Measurements from ENCODE around the gene RAB11FIP4. TPM values are rescaled to one million over a fixed set of nuclear protein-coding genes. Genes with fewer than 3 reads are reported as not detected.
A peak's percentile ranks its signal among the peaks of the same experiment; 100 is the strongest.

RAB11FIP4 gene
- total and polyA plus RNA-seq, 2 experiments from 2014 or later = 0.22 to 0.40 TPM

DNA sequence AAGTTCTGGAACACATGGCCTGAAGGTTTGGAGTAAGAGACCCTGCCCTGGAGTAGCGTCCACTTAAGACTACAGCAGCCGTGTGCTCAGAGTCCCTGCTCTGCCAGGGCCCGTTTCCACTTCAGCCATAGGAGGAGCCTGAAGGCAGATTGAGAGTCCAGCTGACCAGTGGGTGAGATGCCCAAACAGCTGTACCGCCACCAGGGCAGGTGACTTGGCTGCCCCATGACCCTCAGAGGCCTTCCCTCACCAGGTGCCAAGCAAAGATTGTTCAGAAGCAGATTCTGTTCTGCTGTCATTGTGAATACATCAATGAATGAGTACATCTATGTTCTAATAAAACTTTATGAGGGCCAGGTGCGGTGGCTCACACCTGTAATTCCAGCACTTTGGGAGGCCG is 178.8 kb downstream of the RAB11FIP4 start:
- H3K4me2 ChIP-seq (ENCODE audit: unreplicated experiment) = peak overlapping the region; percentile 66
- no peaks in the 10 kb centered on the region; the same call in 1 of the 2 replicates for H4K20me1 ChIP-seq (ENCODE audit: insufficient read depth)
- peaks cover 96% of the 10 kb centered on the region for H3K79me2 ChIP-seq (ENCODE audit: insufficient read depth)
- no peak for DNase-seq
- WGBS, 2 experiments (ENCODE audit: low coverage in 1 of 2, low lambda C conversion rate in 2 of 2, missing lambda C conversion rate in 2 of 2) = 83 to 88% methylated on average over 6 of the region's 6 CpGs
- H3K36me3 ChIP-seq (ENCODE audit: low read depth) = 0 out of 2 replicates have a peak, but pooled peaks cover 5% of the 10 kb centered on the region
- no peak overlapping the region for H3K4me3 ChIP-seq
- H3K9me2 ChIP-seq (ENCODE audit: insufficient read depth) = no peaks in the 10 kb centered on the region
- no peaks in the 10 kb centered on the region for H3K9me3 ChIP-seq (ENCODE audit: low read depth)
- H3K9ac ChIP-seq = peak overlapping the region; percentile 70
- peaks cover 67% of the 10 kb centered on the region for H3F3A ChIP-seq (ENCODE audit: insufficient read depth)
- TF ChIP-seq EZH2phosphoT487 (IDR thresholded peaks at IDR 0.05; ENCODE audit: insufficient read depth, low read depth) (no peak), EZH2 (IDR thresholded peaks at IDR 0.05; ENCODE audit: insufficient read depth, poor library complexity, severe bottlenecking) (no peak)
- peak overlapping the region; percentile 90 for H3K27ac ChIP-seq
- H3K27me3 ChIP-seq (replicated peaks; ENCODE audit: insufficient read depth) = no peaks in the 10 kb centered on the region
- in situ Hi-C loops (cut with MboI) = no loop called here
- H3K4me1 ChIP-seq (ENCODE audit: insufficient read depth) = peaks cover 71% of the 10 kb centered on the region
- H2AFZ ChIP-seq = no peak overlapping the region

DNA sequence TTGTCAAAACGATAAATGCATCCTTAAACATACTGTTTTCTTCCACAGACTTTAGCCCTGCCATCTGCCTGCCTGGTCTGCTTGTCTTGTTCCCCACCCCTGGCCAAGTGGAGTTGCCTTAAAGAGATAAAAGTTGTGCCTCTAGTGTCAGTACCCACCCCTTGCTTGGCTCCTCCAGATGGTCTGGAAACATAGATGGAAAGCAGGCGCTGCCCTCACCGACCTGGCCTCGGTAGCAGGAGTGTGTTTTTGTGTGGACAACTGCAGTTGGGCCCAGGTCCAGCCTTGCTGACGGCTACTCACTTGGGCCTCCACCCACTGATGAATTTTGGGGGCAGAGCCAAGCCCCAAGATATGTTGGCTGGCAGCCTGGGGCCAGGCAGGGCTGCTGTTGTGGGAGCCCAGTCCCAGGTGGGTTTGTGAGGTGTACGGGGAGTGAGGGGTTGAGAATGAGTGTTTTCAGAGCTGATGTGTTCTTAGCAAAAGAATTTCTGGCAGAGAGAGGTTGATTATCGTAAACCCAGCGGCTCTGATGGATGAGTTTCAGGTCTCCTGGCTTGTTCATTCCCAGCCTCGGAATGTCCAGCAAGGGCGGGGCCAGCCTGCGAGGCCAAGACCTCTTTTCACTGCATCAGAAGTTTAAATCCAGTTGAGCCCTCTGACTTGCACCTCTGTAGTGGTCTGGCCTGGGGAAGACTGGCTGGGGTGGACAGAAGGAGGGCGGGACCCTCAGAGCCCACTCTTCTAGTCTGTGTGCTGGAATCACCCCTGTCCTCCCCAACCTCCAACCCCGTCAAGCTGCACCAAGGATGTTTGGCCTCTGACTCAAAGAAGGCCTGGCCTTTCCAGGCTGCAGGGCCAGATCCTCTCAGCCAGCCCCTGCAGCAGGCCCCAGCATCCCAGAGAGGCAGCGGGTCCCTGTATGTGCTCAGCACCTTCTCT is 179.7 kb downstream of the RAB11FIP4 start:
- WGBS, 2 experiments (ENCODE audit: low coverage in 1 of 2, low lambda C conversion rate in 2 of 2, missing lambda C conversion rate in 2 of 2) = 8% methylated on average over 14 of the region's 14 CpGs
- H3K27ac ChIP-seq = peak overlapping the region; percentile 90
- in situ Hi-C loops (cut with MboI) = no loop called here

DNA sequence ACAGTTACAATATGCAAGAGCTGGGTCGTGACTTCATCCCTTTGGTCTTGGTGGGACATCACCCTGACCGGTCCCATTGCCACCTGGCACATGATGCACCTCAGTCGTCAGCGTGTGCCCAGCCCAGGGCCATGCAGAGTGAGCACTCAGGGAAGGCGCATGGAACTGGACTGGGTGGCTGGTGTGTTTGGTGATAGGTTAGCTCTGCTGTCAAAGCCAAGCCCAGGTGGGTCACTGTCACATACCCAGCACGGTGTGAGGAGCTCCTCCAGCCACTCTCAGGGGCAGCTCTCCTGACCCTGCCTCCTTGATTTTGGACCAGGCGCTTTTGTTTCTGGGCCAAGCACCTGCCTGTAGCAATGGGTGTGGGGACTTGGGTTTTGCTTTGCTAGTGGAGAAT is 180.9 kb downstream of the RAB11FIP4 start:
- Histone ChIP-seq H4K20me1 (ENCODE audit: insufficient read depth) (no peaks in the 10 kb centered on the region), H3K4me1 (ENCODE audit: insufficient read depth) (peaks cover 56% of the 10 kb centered on the region), H3K4me2 (ENCODE audit: unreplicated experiment) (peak overlapping the region; percentile 66), H3K79me2 (ENCODE audit: insufficient read depth) (peaks cover 96% of the 10 kb centered on the region), H3F3A (ENCODE audit: insufficient read depth) (peaks cover 63% of the 10 kb centered on the region), H3K36me3 (ENCODE audit: low read depth) (peaks cover 5% of the 10 kb centered on the region; the same call in 1 of the 2 replicates), H3K9me2 (ENCODE audit: insufficient read depth) (no peaks in the 10 kb centered on the region), H3K27ac (peak overlapping the region; percentile 90), H3K9me3 (ENCODE audit: low read depth) (no peaks in the 10 kb centered on the region), H3K9ac (peak overlapping the region; percentile 70), H2AFZ (no peak overlapping the region), H3K27me3 (replicated peaks; ENCODE audit: insufficient read depth) (no peaks in the 10 kb centered on the region), H3K4me3 (no peak overlapping the region)
- no peak for DNase-seq
- in situ Hi-C loops (cut with MboI) = no loop called here
- 95 to 99% methylated on average over 7 of the region's 7 CpGs for WGBS, 2 experiments (ENCODE audit: low coverage in 1 of 2, low lambda C conversion rate in 2 of 2, missing lambda C conversion rate in 2 of 2)
- no peak for TF ChIP-seq EZH2phosphoT487 (IDR thresholded peaks at IDR 0.05; ENCODE audit: insufficient read depth, low read depth)
- no peak for TF ChIP-seq EZH2 (IDR thresholded peaks at IDR 0.05; ENCODE audit: insufficient read depth, poor library complexity, severe bottlenecking)

More for the DNA sequence above, 179.7 kb downstream of the RAB11FIP4 start:
- TF ChIP-seq EZH2phosphoT487 (IDR thresholded peaks at IDR 0.05; ENCODE audit: insufficient read depth, low read depth) = no peak
- no peak for TF ChIP-seq EZH2 (IDR thresholded peaks at IDR 0.05; ENCODE audit: insufficient read depth, poor library complexity, severe bottlenecking)
- Histone ChIP-seq H3F3A (ENCODE audit: insufficient read depth) (peaks cover 70% of the 10 kb centered on the region), H4K20me1 (ENCODE audit: insufficient read depth) (no peaks in the 10 kb centered on the region; the same call in 1 of the 2 replicates), H3K4me1 (ENCODE audit: insufficient read depth) (peaks cover 63% of the 10 kb centered on the region), H3K4me2 (ENCODE audit: unreplicated experiment) (peak overlapping the region; percentile 66), H3K9me3 (ENCODE audit: low read depth) (no peaks in the 10 kb centered on the region), H3K27me3 (replicated peaks; ENCODE audit: insufficient read depth) (no peaks in the 10 kb centered on the region), H3K4me3 (peak overlapping the region; percentile 31), H3K36me3 (ENCODE audit: low read depth) (peaks cover 5% of the 10 kb centered on the region; the same call in 1 of the 2 replicates), H3K9me2 (ENCODE audit: insufficient read depth) (no peaks in the 10 kb centered on the region), H3K79me2 (ENCODE audit: insufficient read depth) (peaks cover 96% of the 10 kb centered on the region), H3K9ac (peak overlapping the region; percentile 70), H2AFZ (no peak overlapping the region)
- DNase-seq = peak; percentile 94

DNA sequence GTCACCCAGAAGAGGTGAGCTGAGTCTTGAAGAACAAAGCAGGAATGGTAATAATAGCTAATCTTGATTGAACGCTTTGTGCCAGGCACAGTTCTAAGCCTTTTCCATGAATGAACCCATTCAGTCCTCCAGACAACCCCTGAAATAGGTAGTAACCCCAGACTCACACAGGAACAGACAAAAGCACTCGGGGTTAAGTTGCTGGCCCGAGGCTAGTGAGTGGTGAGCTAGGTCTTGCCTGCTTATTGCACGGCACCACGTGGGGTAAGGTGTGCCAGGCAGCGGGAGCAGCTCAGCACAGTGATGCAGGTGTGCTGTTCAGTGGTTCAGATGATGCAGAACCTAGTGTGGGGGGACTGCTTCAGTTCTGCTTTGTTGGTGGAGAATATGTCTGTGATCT is 181.6 kb downstream of the RAB11FIP4 start:
- H3F3A ChIP-seq (ENCODE audit: insufficient read depth) = peaks cover 63% of the 10 kb centered on the region
- H3K4me2 ChIP-seq (ENCODE audit: unreplicated experiment) = peak overlapping the region; percentile 66
- no peaks in the 10 kb centered on the region for H3K27me3 ChIP-seq (replicated peaks; ENCODE audit: insufficient read depth)
- H3K4me1 ChIP-seq (ENCODE audit: insufficient read depth) = peaks cover 51% of the 10 kb centered on the region
- TF ChIP-seq EZH2 (IDR thresholded peaks at IDR 0.05; ENCODE audit: insufficient read depth, poor library complexity, severe bottlenecking) (no peak), EZH2phosphoT487 (IDR thresholded peaks at IDR 0.05; ENCODE audit: insufficient read depth, low read depth) (no peak)
- no peaks in the 10 kb centered on the region for H3K9me3 ChIP-seq (ENCODE audit: low read depth)
- H3K27ac ChIP-seq = peak overlapping the region; percentile 90
- peaks cover 96% of the 10 kb centered on the region for H3K79me2 ChIP-seq (ENCODE audit: insufficient read depth)
- no peak overlapping the region for H3K4me3 ChIP-seq
- no peak for DNase-seq
- no peaks in the 10 kb centered on the region for H4K20me1 ChIP-seq (ENCODE audit: insufficient read depth)
- in situ Hi-C loops (cut with MboI) = no loop called here
- H3K9me2 ChIP-seq (ENCODE audit: insufficient read depth) = no peaks in the 10 kb centered on the region
- peaks cover 11% of the 10 kb centered on the region for H3K36me3 ChIP-seq (ENCODE audit: low read depth)
- peak overlapping the region; percentile 70 for H3K9ac ChIP-seq
- H2AFZ ChIP-seq = no peak overlapping the region
- WGBS, 2 experiments (ENCODE audit: low coverage in 1 of 2, low lambda C conversion rate in 2 of 2, missing lambda C conversion rate in 2 of 2) = 90 to 92% methylated on average over 6 of the region's 6 CpGs
